ENCODE measurements around the gene AGO1. TPM values are rescaled to one million over a fixed set of nuclear protein-coding genes. Genes with fewer than 3 reads are reported as not detected.

AGO1 gene
- polyA plus RNA-seq, 1 donor from 2014 or later: 13.0 TPM

DNA sequence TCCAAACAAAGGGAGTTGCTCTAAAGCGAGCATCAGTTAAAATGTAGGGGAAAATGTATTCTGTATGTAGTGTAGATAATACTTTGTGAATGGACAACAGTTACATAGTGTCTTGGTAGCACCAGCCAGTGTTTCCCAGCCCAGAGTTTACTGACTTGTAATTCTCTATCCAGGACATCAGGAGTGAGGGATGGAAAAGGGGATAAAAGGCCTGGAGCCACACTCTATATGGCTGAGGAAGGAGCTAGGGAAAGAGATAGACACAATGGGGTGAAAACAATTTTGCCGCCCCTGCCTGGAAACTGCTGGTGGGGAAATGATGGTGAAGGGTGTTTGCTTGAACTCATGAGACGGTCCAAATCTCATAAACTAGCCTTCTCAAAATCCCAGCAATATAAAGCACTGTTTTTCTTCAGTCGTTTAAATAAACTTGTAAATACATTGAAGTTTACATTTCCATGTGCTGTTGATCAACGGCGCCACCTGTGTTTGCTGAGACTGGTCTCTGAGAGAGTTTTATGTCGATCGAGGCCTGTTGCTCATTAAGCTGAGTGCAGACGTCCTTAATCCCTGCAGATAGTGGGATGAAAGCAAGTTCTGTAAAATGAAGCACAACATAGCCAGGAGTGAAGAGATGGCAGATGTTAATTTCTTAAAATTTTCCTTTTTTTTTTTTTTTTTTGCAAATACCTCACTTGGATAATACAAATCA is 27.9 kb upstream of the AGO1 start:
- H3K4me3 ChIP-seq (ENCODE audit: low read length): no peak overlapping the region
- H4K20me1 ChIP-seq (ENCODE audit: insufficient read depth): no peaks in the 10 kb centered on the region
- no peaks in the 10 kb centered on the region for H3K9me3 ChIP-seq (ENCODE audit: low read length)
- H3K9ac ChIP-seq (ENCODE audit: low read length): no peak overlapping the region
- H3K27me3 ChIP-seq (ENCODE audit: insufficient read depth, low read depth, low read length): no peaks in the 10 kb centered on the region
- TF ChIP-seq, protein P1, sequence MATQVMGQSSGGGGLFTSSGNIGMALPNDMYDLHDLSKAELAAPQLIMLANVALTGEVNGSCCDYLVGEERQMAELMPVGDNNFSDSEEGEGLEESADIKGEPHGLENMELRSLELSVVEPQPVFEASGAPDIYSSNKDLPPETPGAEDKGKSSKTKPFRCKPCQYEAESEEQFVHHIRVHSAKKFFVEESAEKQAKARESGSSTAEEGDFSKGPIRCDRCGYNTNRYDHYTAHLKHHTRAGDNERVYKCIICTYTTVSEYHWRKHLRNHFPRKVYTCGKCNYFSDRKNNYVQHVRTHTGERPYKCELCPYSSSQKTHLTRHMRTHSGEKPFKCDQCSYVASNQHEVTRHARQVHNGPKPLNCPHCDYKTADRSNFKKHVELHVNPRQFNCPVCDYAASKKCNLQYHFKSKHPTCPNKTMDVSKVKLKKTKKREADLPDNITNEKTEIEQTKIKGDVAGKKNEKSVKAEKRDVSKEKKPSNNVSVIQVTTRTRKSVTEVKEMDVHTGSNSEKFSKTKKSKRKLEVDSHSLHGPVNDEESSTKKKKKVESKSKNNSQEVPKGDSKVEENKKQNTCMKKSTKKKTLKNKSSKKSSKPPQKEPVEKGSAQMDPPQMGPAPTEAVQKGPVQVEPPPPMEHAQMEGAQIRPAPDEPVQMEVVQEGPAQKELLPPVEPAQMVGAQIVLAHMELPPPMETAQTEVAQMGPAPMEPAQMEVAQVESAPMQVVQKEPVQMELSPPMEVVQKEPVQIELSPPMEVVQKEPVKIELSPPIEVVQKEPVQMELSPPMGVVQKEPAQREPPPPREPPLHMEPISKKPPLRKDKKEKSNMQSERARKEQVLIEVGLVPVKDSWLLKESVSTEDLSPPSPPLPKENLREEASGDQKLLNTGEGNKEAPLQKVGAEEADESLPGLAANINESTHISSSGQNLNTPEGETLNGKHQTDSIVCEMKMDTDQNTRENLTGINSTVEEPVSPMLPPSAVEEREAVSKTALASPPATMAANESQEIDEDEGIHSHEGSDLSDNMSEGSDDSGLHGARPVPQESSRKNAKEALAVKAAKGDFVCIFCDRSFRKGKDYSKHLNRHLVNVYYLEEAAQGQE (IDR thresholded peaks at IDR 0.05; ENCODE audit: borderline replicate concordance): no peak
- TF ChIP-seq MXI1 (conservative IDR thresholded peaks at IDR 0.05; ENCODE audit: poor library complexity, severe bottlenecking) (no peak), POLR2AphosphoS5 (IDR thresholded peaks at IDR 0.05) (no peak), SMC3 (conservative IDR thresholded peaks at IDR 0.05; ENCODE audit: poor library complexity) (no peak)
- no peak overlapping the region for H3K27ac ChIP-seq (ENCODE audit: low read length)
- no peak overlapping the region for H2AFZ ChIP-seq (ENCODE audit: low read depth, low read length)
- no peak overlapping the region for H3K4me2 ChIP-seq (ENCODE audit: low read length)
- no peaks in the 10 kb centered on the region for H3F3A ChIP-seq (ENCODE audit: insufficient read depth, low read length, poor library complexity, severe bottlenecking)
- peaks cover 7% of the 10 kb centered on the region for H3K36me3 ChIP-seq (ENCODE audit: insufficient read depth, low read length)
- H3K9me2 ChIP-seq (ENCODE audit: insufficient read depth, low read length): no peaks in the 10 kb centered on the region
- no peaks in the 10 kb centered on the region for H3K79me2 ChIP-seq (replicated peaks; ENCODE audit: insufficient read depth, low read length)

DNA sequence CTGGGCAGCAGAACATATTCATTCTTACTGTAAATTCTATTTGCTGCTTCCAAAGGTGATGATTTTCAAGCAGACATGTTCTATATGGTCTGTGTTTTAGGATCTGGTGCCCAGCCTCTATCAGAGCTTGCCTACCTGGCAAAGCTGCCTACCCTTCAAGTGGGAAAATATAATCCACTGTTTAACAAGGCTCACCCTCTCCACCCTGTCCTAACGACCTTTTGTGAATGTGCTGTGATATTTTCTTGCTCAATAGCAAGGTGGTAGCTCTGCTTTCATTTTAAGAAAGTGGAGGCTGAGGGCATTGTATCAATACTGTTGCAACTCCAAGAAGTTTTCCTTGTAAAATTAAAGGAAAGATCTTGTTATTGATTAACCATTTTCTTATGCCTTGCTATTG is 26.0 kb upstream of the AGO1 start:
- no peak overlapping the region for H3K27ac ChIP-seq (ENCODE audit: low read length)
- no peak overlapping the region for H3K9ac ChIP-seq (ENCODE audit: low read length)
- H3K9me2 ChIP-seq (ENCODE audit: insufficient read depth, low read length): no peaks in the 10 kb centered on the region
- peaks cover 7% of the 10 kb centered on the region for H3K36me3 ChIP-seq (ENCODE audit: insufficient read depth, low read length)
- no peaks in the 10 kb centered on the region for H3K9me3 ChIP-seq (ENCODE audit: low read length)
- H4K20me1 ChIP-seq (ENCODE audit: insufficient read depth): no peaks in the 10 kb centered on the region
- no peak overlapping the region for H2AFZ ChIP-seq (ENCODE audit: low read depth, low read length)
- H3K27me3 ChIP-seq (ENCODE audit: insufficient read depth, low read depth, low read length): no peaks in the 10 kb centered on the region
- TF ChIP-seq EP300 (conservative IDR thresholded peaks at IDR 0.05; ENCODE audit: poor library complexity, severe bottlenecking): no peak
- no peak for TF ChIP-seq MXI1 (conservative IDR thresholded peaks at IDR 0.05; ENCODE audit: poor library complexity, severe bottlenecking)
- no peak for TF ChIP-seq TAF1 (IDR thresholded peaks at IDR 0.05; ENCODE audit: low read depth)
- TF ChIP-seq SMC3 (conservative IDR thresholded peaks at IDR 0.05; ENCODE audit: poor library complexity): no peak
- no peak for TF ChIP-seq RAD21 (conservative IDR thresholded peaks at IDR 0.05)
- TF ChIP-seq, protein P1 (IDR thresholded peaks at IDR 0.05; ENCODE audit: borderline replicate concordance): no peak
- TF ChIP-seq, protein P2, sequence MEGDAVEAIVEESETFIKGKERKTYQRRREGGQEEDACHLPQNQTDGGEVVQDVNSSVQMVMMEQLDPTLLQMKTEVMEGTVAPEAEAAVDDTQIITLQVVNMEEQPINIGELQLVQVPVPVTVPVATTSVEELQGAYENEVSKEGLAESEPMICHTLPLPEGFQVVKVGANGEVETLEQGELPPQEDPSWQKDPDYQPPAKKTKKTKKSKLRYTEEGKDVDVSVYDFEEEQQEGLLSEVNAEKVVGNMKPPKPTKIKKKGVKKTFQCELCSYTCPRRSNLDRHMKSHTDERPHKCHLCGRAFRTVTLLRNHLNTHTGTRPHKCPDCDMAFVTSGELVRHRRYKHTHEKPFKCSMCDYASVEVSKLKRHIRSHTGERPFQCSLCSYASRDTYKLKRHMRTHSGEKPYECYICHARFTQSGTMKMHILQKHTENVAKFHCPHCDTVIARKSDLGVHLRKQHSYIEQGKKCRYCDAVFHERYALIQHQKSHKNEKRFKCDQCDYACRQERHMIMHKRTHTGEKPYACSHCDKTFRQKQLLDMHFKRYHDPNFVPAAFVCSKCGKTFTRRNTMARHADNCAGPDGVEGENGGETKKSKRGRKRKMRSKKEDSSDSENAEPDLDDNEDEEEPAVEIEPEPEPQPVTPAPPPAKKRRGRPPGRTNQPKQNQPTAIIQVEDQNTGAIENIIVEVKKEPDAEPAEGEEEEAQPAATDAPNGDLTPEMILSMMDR (IDR thresholded peaks at IDR 0.05; ENCODE audit: poor library complexity, severe bottlenecking): no peak
- no peak for TF ChIP-seq EZH2 (IDR thresholded peaks at IDR 0.05; ENCODE audit: borderline replicate concordance, insufficient read depth, low read length, poor library complexity, severe bottlenecking)
- H3K4me2 ChIP-seq (ENCODE audit: low read length): no peak overlapping the region
- no peak overlapping the region for H3K4me3 ChIP-seq (ENCODE audit: low read length)
- H3K79me2 ChIP-seq (replicated peaks; ENCODE audit: insufficient read depth, low read length): no peaks in the 10 kb centered on the region
- no peaks in the 10 kb centered on the region for H3F3A ChIP-seq (ENCODE audit: insufficient read depth, low read length, poor library complexity, severe bottlenecking)

All from neural cell (in vitro differentiated cells).